ENCODE results near the gene ROBO2.

Gene ROBO2

GRCh38 chr3:77605308-77605707 lies 565.4 kb downstream of the ROBO2 start:
- Histone ChIP-seq H3K4me3 (no peak overlapping the region), H3K27ac (no peak overlapping the region)
- no peak for DNase-seq (ENCODE audit: low spot score)
- TF ChIP-seq CTCF (IDR thresholded peaks at IDR 0.05): no peak

- no peak for DNase-seq (ENCODE audit: low spot score)
- Histone ChIP-seq H3K4me3 (no peak overlapping the region), H3K27ac (no peak overlapping the region)
- TF ChIP-seq CTCF (IDR thresholded peaks at IDR 0.05): no peak
Measured at GRCh38 chr3:77605865-77606264, 566.0 kb downstream of the ROBO2 start.

DNA sequence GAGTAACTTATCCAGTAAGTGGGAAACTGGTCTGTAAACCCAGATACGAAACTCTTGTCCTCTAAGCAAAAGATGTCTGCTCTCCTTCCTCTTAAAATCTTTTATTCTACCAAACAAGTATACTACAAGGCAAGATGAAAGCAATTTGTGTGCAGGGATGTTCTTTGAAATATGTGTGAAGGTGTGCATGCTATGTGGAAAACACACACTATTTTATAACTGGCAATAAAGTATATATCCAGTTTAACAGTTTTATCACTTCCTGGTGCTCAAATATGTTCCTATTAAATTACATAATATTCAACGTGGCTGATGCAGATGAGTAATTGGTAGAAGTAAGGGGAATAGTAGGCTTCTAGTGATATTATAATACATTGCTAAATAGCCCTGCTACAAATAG lies 566.5 kb downstream of the ROBO2 start:
- Histone ChIP-seq H3K27ac (no peak overlapping the region), H3K4me3 (no peak overlapping the region)
- no peak for TF ChIP-seq CTCF (IDR thresholded peaks at IDR 0.05)
- no peak for DNase-seq (ENCODE audit: low spot score)

- TF ChIP-seq CTCF (IDR thresholded peaks at IDR 0.05): no peak
- H3K4me3 ChIP-seq: no peak overlapping the region
- no peak for DNase-seq (ENCODE audit: low spot score)
- H3K27ac ChIP-seq: no peak overlapping the region
Measured at GRCh38 chr3:77618686-77619085, 578.8 kb downstream of the ROBO2 start.

GRCh38 chr3:77620009-77620408 lies 580.1 kb downstream of the ROBO2 start:
- no peak for DNase-seq (ENCODE audit: low spot score)
- no peak overlapping the region for H3K4me3 ChIP-seq
- TF ChIP-seq CTCF (IDR thresholded peaks at IDR 0.05): no peak
- H3K27ac ChIP-seq: no peak overlapping the region

- H3K27ac ChIP-seq: no peak overlapping the region
- no peak for TF ChIP-seq CTCF (IDR thresholded peaks at IDR 0.05)
- no peak overlapping the region for H3K4me3 ChIP-seq
- no peak for DNase-seq (ENCODE audit: low spot score)
Measured at GRCh38 chr3:77623500-77623899, 583.6 kb downstream of the ROBO2 start.

- H3K27ac ChIP-seq: no peak overlapping the region
Measured at GRCh38 chr3:77626157-77626556, 586.3 kb downstream of the ROBO2 start.

More at GRCh38 chr3:77626157-77626556, 586.3 kb downstream of the ROBO2 start:
- no peak for DNase-seq (ENCODE audit: low spot score)
- no peak overlapping the region for H3K4me3 ChIP-seq
- TF ChIP-seq CTCF (IDR thresholded peaks at IDR 0.05): no peak
